Panc1 (cell line): Measurements from ENCODE around the gene PDCD1. TPM values are rescaled to one million over a fixed set of nuclear protein-coding genes. Genes with fewer than 3 reads are reported as not detected.

Experiments
- ATAC-seq: fragments of 200-7000 bp; cut with Tn5 transposase; 2 replicates; pipeline ENCODE4 v1.9.1; 2020; ENCODE audit warnings: mild to moderate bottlenecking, moderate library complexity
- BruUV-seq: library from RNA; stranded (reverse); fragments of 400-500 nt; replicated peaks from 2 replicates; lab custom pipeline; 2021; lab: Mats Ljungman, UMichigan
- CTCF ChIA-PET: fragments of 300-600 bp; sonication (Branson Sonifier 250); formaldehyde crosslinking; loops from one replicate; lab custom pipeline; 2022; ENCODE audit warnings: antibody characterized with exemption; lab: Charles Lee
- POLR2A ChIA-PET: fragments of 300-600 bp; sonication (Branson Sonifier 250); formaldehyde crosslinking; loops from one replicate; lab custom pipeline; 2022; ENCODE audit warnings: antibody characterized with exemption; lab: Charles Lee
- DNase-seq: peaks from one replicate; pipeline ENCODE4 v3.0.0-alpha.2; 2010; ENCODE audit warnings: low read depth, low spot score
- H3K27ac ChIP-seq: 2 replicates; pipeline ENCODE4 v1.5.1; 2011; ENCODE audit warnings: mild to moderate bottlenecking, low read length, inconsistent platforms
- H3K27me3 ChIP-seq: fragments of 200-500 bp; sonication (Bioruptor generic); 2 replicates; pipeline ENCODE4 v1.6.0; 2014; ENCODE audit warnings: low read length, inconsistent platforms; ENCODE audit not compliant: control insufficient read depth, insufficient read depth
- H3K36me3 ChIP-seq: fragments of 200-500 bp; sonication (Bioruptor generic); 2 replicates; pipeline ENCODE4 v1.5.1; 2014; ENCODE audit warnings: inconsistent platforms, mild to moderate bottlenecking, low read length, moderate library complexity; ENCODE audit not compliant: control insufficient read depth, insufficient read depth
- H3K4me1 ChIP-seq: 2 replicates; pipeline ENCODE4 v1.5.1; 2011; ENCODE audit warnings: inconsistent platforms, mild to moderate bottlenecking, low read length, moderate library complexity; ENCODE audit not compliant: control insufficient read depth, insufficient read depth
- H3K4me3 ChIP-seq, 2 experiments: 2 replicates each; pipeline ENCODE4 v1.5.1; 2011 to 2012; ENCODE audit warnings: low read depth in 2 of 2, low read length in 2 of 2, mild to moderate bottlenecking in 2 of 2, inconsistent platforms in 1 of 2, moderate library complexity in 1 of 2
- H3K9me3 ChIP-seq: fragments of 200-500 bp; sonication (Bioruptor generic); 2 replicates; pipeline ENCODE4 v1.5.1; 2014; ENCODE audit warnings: low read depth, mild to moderate bottlenecking, inconsistent platforms, low read length, moderate library complexity; ENCODE audit not compliant: control insufficient read depth, insufficient read depth
- CTCF ChIP-seq: fragments of 450-650 bp; IDR thresholded peaks from 2 replicates; pipeline ENCODE4 v1.5.1; 2017; ENCODE audit warnings: mild to moderate bottlenecking
- POLR2AphosphoS5 ChIP-seq: IDR thresholded peaks from 2 replicates; pipeline ENCODE4 v1.6.1; 2012; ENCODE audit warnings: mild to moderate bottlenecking, low read depth, low read length, moderate library complexity
- SIN3A ChIP-seq: IDR thresholded peaks from 2 replicates; pipeline ENCODE4 v1.6.1; 2012; ENCODE audit warnings: low read depth, mild to moderate bottlenecking, low read length, moderate library complexity, borderline replicate concordance; ENCODE audit not compliant: insufficient read depth
- TCF7L2 ChIP-seq: IDR thresholded peaks from 2 replicates; pipeline ENCODE4 v1.6.1; 2011; ENCODE audit warnings: mild to moderate bottlenecking, low read depth, low read length, inconsistent platforms
- in situ Hi-C: cut with HindIII; loops from 2 replicates; pipeline ENCODE4 v1.10.0; 2016; ENCODE audit warnings: low sequenced_read_pairs, low pct_unique_long_range_greater_than_20kb
- intact Hi-C: fragments of 100-400 bp; cut with micrococcal nuclease; formaldehyde crosslinking; loops from one replicate; pipeline ENCODE4 v1.10.0; 2022; ENCODE audit not compliant: unreplicated experiment
- total RNA-seq: library from RNA; stranded (reverse); gene quantifications from one replicate; pipeline ENCODE4 v1.2.1, GENCODE V29; 2021; ENCODE audit not compliant: unreplicated experiment
- TF ChIP-seq, protein P1 (sequence below), 2 experiments: IDR thresholded peaks; 2 replicates each; pipeline ENCODE4 v1.6.1; 2011 to 2012; ENCODE audit warnings: low read depth in 2 of 2, control low read depth in 1 of 2, low read length in 1 of 2, mild to moderate bottlenecking in 1 of 2, moderate library complexity in 1 of 2; ENCODE audit not compliant: insufficient read depth in 1 of 2

Gene PDCD1
- total RNA-seq, 1 experiment from 2014 or later, result 0.15 TPM

DNA sequence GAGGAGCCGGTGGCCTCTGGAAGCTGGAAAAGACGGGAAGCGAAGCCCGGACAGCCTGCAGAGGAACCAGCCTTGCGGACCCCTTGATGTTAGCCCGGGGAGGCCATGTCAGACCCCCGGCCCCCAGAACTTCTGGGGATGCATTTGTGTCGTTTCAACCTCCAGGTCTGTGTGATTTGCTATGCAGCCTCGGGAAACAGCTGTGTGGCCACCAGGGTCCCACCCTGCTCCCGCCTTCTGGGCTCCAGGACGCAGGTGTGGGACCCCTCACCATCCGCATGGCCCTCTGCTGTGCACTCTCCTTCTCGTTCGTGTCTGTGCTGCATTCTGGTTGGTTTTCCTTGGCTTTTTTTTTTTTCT is 36.5 kb downstream of the PDCD1 start:
- Histone ChIP-seq H3K27ac (no peak overlapping the region), H3K27me3 (no peaks in the 10 kb centered on the region), H3K4me3 (no peak overlapping the region), H3K9me3 (no peaks in the 10 kb centered on the region), H3K4me1 (no peaks in the 10 kb centered on the region), H3K36me3 (no peaks in the 10 kb centered on the region)
- in situ Hi-C loops (no loop called here), intact Hi-C loops (no loop called here)
- BruUV-seq, result no TSS peak
- ChIA-PET POLR2A (no interaction called here), CTCF (no interaction called here)
- no peak for ATAC-seq
- no peak for DNase-seq
- TF ChIP-seq TCF7L2 (no peak), POLR2AphosphoS5 (no peak), SIN3A (no peak), CTCF (no peak)
- TF ChIP-seq, protein P1, sequence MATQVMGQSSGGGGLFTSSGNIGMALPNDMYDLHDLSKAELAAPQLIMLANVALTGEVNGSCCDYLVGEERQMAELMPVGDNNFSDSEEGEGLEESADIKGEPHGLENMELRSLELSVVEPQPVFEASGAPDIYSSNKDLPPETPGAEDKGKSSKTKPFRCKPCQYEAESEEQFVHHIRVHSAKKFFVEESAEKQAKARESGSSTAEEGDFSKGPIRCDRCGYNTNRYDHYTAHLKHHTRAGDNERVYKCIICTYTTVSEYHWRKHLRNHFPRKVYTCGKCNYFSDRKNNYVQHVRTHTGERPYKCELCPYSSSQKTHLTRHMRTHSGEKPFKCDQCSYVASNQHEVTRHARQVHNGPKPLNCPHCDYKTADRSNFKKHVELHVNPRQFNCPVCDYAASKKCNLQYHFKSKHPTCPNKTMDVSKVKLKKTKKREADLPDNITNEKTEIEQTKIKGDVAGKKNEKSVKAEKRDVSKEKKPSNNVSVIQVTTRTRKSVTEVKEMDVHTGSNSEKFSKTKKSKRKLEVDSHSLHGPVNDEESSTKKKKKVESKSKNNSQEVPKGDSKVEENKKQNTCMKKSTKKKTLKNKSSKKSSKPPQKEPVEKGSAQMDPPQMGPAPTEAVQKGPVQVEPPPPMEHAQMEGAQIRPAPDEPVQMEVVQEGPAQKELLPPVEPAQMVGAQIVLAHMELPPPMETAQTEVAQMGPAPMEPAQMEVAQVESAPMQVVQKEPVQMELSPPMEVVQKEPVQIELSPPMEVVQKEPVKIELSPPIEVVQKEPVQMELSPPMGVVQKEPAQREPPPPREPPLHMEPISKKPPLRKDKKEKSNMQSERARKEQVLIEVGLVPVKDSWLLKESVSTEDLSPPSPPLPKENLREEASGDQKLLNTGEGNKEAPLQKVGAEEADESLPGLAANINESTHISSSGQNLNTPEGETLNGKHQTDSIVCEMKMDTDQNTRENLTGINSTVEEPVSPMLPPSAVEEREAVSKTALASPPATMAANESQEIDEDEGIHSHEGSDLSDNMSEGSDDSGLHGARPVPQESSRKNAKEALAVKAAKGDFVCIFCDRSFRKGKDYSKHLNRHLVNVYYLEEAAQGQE (IDR thresholded peaks at IDR 0.05; ENCODE audit: insufficient read depth in 1 of 2, low read depth in 2 of 2, low read length in 1 of 2), result no peak

DNA sequence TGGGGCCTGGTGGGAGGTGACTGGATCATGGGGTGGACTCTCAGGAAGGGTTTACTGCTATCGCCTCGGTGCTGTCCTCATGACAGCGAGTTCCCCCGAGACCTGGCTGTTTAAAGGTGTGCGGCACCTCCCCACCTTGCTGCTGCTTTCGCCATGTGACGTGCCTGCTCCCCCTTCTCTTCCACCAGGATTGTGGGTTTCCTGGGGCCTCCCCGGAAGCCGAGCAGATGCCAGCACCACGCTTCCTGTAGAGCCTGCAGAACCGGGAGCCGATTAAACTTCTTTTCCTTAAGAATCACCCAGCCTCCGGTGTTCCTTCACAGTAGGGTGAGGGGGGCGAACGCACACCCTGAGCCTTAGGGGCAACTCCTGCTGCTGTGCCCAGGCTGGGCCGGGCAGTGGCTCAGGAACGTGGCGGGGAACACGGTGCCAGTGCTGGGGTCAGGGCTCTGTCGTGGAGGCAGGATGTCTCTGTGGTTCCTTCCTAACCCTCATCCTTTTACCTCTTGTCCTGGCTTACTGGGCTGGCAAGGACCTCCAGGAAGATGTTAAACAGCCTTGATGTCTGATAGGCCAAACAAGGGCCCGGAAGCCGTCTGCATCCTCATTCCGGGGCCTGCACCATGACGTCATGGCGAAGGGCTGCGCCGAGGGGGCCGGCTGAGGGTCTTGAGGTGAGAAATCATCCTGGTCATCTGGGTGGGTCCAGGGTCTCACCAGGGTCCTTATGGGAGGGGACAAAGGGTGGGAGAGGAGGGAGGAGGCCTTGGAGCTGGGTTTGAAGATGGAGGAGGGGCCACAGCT is 37.0 kb downstream of the PDCD1 start:
- Histone ChIP-seq H3K27me3 (no peaks in the 10 kb centered on the region), H3K4me1 (0 out of 2 replicates have a peak, but pooled peaks cover 3% of the 10 kb centered on the region), H3K27ac (no peak overlapping the region), H3K36me3 (no peaks in the 10 kb centered on the region), H3K4me3 (no peak overlapping the region), H3K9me3 (no peaks in the 10 kb centered on the region)
- TF ChIP-seq POLR2AphosphoS5, result no peak
- TF ChIP-seq SIN3A, result no peak
- POLR2A ChIA-PET, result no interaction called here
- in situ Hi-C loops, result no loop called here
- intact Hi-C loops, result no loop called here
- DNase-seq, result no peak
- CTCF ChIA-PET, result no interaction called here
- no peak for ATAC-seq
- BruUV-seq, result no TSS peak
